Eye (tissue), 1 donor: ENCODE data around the gene HUS1.

Experiments
- DNase-seq: peaks from one replicate; pipeline ENCODE4 v3.0.0-alpha.2; 2015

HUS1 gene

DNA sequence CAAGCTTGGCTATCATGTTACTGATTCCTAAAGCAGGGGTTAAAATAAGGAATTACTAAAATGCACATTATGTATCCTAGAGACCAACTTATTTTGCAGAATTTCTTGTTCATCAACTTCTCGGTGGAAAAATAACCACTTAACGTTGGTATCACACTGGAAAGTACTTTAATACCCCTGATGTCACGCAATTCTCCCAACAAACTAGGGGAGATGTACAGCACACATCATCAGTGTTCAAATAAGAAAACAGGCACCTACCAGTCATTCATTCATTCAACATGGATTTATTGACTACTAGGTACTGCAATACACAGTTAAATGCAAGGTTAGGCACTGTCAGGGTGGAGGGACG is 648 bp downstream of the HUS1 start:
- DNase-seq = no peak

DNA sequence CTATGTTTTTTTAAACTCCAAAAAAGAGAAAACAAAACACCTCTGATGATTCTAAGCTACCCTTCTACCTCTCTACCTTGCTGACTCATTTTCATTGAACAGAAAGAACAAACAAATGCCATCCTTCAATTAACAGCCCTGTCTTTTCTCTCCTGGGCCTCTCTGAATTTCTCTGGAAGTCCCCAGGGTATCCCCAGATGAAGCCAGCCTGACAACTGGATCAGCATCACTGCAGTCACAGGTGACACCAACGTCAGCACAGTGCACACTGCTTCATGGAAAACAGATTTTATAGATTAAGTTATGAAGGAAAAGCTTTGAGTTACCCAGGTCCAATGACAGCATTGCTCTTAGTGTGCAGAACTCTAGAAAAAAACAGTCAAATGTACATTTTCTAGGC is 5.7 kb downstream of the HUS1 start:
- no peak for DNase-seq

GRCh38 chr7:47970761-47971160 is 8.7 kb downstream of the HUS1 start:
- DNase-seq = peak; percentile 21

DNA sequence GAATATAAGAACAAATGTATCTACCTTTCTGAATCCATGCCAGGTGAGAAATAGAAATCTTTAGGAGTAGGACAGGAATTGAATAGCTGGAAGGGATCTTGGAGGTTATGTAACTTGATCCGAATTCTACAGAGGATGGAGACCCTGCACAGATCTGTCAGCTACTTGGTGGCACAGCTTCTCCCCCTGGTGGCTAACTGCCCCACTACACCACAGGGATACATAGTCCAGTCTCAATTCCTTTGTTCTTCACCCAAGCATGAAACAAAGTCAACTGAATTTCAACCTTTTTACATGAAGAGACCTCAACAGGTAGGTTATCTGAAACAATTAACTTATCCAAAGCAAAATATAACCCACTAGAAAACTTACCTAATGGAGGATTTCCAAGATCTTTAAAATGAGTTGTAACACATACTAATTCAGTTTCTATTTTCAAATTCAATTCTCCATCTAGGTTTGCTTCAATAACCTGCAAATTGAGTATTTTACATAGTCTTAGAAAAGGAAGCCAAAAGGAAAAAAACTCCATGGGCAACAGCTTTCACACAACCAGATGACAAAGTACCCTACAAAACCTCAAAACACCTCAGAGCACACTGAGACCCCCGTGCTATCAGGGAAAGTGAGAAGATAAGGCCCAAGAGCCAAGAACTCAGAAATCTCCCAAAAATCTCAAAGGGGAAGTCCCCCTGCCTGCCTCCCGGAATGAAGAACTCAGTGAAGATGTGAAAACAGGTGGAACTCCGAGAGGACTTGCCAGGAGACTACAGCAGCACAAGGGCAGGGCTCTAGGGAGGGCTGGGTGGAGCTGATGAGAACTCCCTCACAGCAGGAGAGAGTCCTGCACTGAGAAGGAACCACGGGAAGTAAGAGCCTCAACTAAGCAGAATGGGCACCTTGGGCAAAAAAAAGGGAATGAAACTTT is 10.3 kb downstream of the HUS1 start:
- peak; percentile 93 for DNase-seq

DNA sequence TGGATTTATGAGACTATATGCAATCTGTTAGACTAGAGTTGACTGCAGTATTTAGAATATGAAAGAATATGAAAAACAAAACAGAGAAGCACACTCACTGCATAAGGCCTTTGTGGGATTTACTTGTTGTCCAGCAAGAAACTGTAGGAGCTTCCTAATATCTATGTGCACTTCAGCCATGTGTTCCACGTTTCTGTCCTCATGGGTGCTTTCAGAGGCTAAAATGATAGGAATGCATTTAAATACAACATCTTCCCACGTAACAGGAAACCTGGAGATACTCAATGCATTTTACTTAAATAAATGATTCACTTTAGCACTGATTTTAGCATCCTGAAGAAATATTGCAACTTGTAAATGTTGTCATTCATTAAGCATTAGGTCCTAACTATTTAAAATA is 11.7 kb downstream of the HUS1 start:
- no peak for DNase-seq

GRCh38 chr7:47967123-47967522 is 12.3 kb downstream of the HUS1 start:
- DNase-seq = no peak

GRCh38 chr7:47965456-47965855 is 14.0 kb downstream of the HUS1 start:
- no peak for DNase-seq

DNA sequence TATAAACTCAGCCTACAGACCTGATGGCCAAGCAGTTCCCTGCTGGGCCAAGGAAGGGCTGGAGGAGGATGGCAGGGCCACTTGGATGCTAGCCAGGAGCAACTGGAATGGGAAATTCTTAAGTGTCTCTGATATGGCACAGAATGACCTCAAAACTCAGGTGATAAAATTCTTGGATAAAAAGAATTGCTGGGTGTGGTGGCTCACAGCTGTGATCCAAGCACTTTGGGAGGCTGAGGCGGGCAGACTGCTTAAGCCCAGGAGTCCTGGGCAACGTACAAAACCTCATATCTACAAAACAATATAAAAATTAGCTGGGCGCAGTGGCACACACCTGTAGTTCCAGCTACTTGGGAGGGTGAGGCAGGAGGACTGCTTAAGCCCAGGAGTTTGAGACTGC is 17.2 kb downstream of the HUS1 start:
- DNase-seq = no peak

- no peak for DNase-seq
These were observed 22.3 kb downstream of the HUS1 start for GRCh38 chr7:47957156-47957555.

DNA sequence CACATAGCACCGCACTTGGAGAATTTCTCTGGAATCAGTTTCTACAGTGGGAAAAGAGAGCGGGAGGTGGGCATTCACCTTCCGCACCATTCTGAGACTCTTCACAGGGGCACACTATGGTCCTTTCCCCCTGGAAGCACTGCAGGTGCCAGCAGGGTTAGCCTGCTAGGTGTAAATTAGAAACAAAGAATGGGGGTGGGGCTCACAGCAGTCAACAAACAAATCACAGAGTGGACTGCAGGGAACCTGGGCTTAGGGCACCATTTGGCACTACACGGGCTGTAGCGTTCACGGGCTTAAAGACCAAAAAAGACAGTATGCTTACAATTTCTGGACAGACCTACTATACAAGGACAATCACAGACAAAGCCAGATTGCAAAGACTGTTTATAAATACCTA is 23.2 kb downstream of the HUS1 start:
- DNase-seq = no peak

GRCh38 chr7:47954231-47954911 is 25.0 kb downstream of the HUS1 start:
- DNase-seq = no peak

DNA sequence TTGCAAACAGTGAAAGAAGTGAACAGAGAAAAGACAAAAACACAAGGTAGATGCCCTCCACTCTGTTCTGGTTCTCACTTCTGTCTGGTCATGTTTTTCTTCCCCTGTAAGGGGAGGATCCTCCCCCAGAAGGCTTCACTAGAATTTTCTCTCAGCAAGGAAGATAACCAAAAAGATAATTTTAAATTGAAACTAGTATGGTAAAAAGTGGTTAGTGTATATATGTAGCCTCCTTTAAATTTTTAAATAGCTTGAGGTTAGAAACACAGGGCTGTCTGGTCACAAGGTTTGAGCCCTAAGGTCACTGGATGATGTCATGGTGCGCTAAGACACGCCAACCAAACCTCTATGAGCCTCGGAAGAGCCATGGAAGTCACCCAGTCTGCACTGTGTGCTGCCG is 25.6 kb downstream of the HUS1 start:
- no peak for DNase-seq

GRCh38 chr7:47952224-47952623 is 27.2 kb downstream of the HUS1 start:
- no peak for DNase-seq

DNA sequence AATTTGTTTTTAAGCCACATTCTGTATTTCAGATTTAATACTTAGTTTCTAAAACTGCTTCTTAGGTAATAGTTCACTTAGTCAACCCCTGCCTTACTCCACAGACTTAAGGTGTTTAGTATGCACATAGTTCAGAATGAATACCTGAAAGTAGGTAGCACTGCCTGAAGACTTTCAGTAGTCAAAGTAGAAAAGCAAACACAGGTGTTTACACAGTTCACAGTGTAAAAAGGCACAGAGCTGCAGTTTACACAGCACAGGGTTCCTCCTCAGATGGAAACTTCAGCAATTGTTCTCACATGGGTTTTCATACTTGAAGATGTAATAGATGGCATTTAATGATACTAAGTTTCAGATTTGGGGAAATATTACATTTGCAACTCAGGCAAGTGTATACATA is 28.0 kb downstream of the HUS1 start:
- DNase-seq = no peak

DNA sequence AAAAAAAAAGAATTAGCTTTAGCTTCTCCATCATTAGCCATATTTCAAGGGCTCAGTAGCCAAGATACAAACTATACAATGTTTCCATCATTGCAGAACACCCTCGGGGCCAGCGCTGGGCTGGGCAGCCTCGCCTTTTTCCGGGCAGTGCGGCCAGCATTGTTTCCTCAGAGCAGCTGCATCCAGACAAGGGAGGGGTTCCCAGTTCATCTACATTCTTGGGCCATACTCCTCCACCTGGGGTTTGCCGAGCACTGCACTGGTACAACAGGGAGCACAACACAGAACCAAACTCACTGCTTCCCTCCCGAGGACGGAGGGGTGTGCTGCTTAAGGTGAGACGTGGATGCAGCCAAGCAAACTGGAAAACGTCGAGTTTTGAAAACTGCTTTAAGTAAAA is 28.7 kb downstream of the HUS1 start:
- DNase-seq = no peak

DNA sequence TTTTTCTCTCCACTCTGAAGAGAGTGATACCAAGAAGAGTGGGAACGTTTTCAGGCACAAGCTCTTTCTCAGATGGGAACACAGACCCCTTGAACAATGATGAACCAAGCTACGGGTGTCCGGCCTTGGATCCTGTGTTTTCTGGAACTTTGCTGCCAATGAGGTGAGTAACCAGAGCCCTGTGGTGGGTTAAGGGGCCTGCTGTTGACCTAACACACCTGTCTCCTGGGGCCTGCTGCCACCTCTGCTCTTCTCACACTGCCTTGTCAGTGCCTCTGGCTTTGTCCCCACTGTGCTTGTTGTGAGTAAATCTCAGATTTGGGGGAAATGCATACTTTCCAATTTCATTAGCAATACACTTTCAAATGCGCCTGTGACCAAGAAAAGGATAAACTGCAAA is 29.7 kb downstream of the HUS1 start:
- DNase-seq = no peak

- DNase-seq = no peak
These were observed 31.1 kb downstream of the HUS1 start, which contains the start of gene PKD1L1 for GRCh38 chr7:47948141-47948790. Gene PKD1L1 (minus strand): TSS chr7:47948466. CDS start chr7:47948440, 26 bp downstream.

- DNase-seq = no peak
These were observed 32.1 kb downstream of the HUS1 start for GRCh38 chr7:47947355-47947749.

- no peak for DNase-seq
These were observed 32.6 kb downstream of the HUS1 start for GRCh38 chr7:47946581-47947354.

- peak; percentile 89 for DNase-seq
These were observed 34.0 kb downstream of the HUS1 start for GRCh38 chr7:47945261-47946015.

GRCh38 chr7:47944536-47945260 is 34.7 kb downstream of the HUS1 start:
- DNase-seq = no peak
